Osteocyte (in vitro differentiated cells): ENCODE data around the gene DCTN2. TPM values are rescaled to one million over a fixed set of nuclear protein-coding genes. Genes with fewer than 3 reads are reported as not detected.

Experiments
- DNase-seq: peaks from one replicate; pipeline ENCODE4 v3.0.0; 2021; ENCODE audit warnings: mixed read lengths; ENCODE audit not compliant: unreplicated experiment; ENCODE audit errors: extremely low spot score
- H3K27ac Mint-ChIP-seq: one replicate; pipeline ENCODE4 v1.8.0; 2021; ENCODE audit warnings: mild to moderate bottlenecking, mixed read lengths; ENCODE audit not compliant: unreplicated experiment
- H3K27me3 Mint-ChIP-seq: one replicate; pipeline ENCODE4 v1.8.0; 2021; ENCODE audit warnings: mixed read lengths; ENCODE audit not compliant: unreplicated experiment
- H3K36me3 Mint-ChIP-seq: one replicate; pipeline ENCODE4 v1.8.0; 2021; ENCODE audit warnings: mixed read lengths; ENCODE audit not compliant: unreplicated experiment
- H3K4me1 Mint-ChIP-seq: one replicate; pipeline ENCODE4 v1.8.0; 2021; ENCODE audit warnings: mixed read lengths; ENCODE audit not compliant: unreplicated experiment
- H3K4me3 Mint-ChIP-seq: one replicate; pipeline ENCODE4 v1.8.0; 2021; ENCODE audit warnings: mild to moderate bottlenecking, moderate library complexity, mixed read lengths; ENCODE audit not compliant: unreplicated experiment
- H3K9me3 Mint-ChIP-seq: one replicate; pipeline ENCODE4 v1.8.0; 2021; ENCODE audit warnings: mixed read lengths; ENCODE audit not compliant: unreplicated experiment
- CTCF ChIP-seq: fragments of 200-600 bp; sonication (generic); IDR thresholded peaks from 2 replicates; pipeline ENCODE4 v1.5.0; 2021; ENCODE audit warnings: antibody characterized with exemption, mild to moderate bottlenecking, moderate library complexity
- total RNA-seq: library from RNA; stranded (reverse); gene quantifications from 2 replicates; pipeline ENCODE4 v1.2.1, GENCODE V29; 2021

DCTN2 gene
- total RNA-seq, 1 donor from 2014 or later: 149 TPM

GRCh38 chr12:57522887-57523705, 23.9 kb downstream of the DCTN2 start:
- peaks cover 53% of the 10 kb centered on the region for H3K4me1 Mint-ChIP-seq
- no peaks in the 10 kb centered on the region for H3K27me3 Mint-ChIP-seq
- H3K36me3 Mint-ChIP-seq: peaks cover 25% of the 10 kb centered on the region
- no peak for DNase-seq
- no peaks in the 10 kb centered on the region for H3K9me3 Mint-ChIP-seq
- peak overlapping the region; percentile 99 for H3K4me3 Mint-ChIP-seq
- no peak for TF ChIP-seq CTCF
- H3K27ac Mint-ChIP-seq: peak overlapping the region; percentile 97

- Mint-ChIP-seq H3K27ac (peak within 1 kb of the TSS; percentile 99), H3K4me3 (peak within 1 kb of the TSS; percentile 99), H3K9me3 (no peaks in the 10 kb centered on the region), H3K36me3 (peaks cover 29% of the 10 kb centered on the region), H3K4me1 (peaks cover 62% of the 10 kb centered on the region), H3K27me3 (no peaks in the 10 kb centered on the region)
- TF ChIP-seq CTCF: no peak
- DNase-seq: peak; percentile 98
Observed at GRCh38 chr12:57522011-57522886, 24.7 kb downstream of the DCTN2 start, which contains the start of gene MBD6. TSS of gene MBD6 (plus strand) at chr12:57522824. CDS start at chr12:57524304, 1,480 bp downstream.

- Mint-ChIP-seq H3K4me1 (peaks cover 68% of the 10 kb centered on the region), H3K36me3 (peaks cover 32% of the 10 kb centered on the region), H3K27me3 (no peaks in the 10 kb centered on the region), H3K9me3 (no peaks in the 10 kb centered on the region), H3K27ac (peak overlapping the region; percentile 99), H3K4me3 (peak overlapping the region; percentile 74)
- DNase-seq: no peak
- no peak for TF ChIP-seq CTCF
Observed at GRCh38 chr12:57521525-57522010, 25.4 kb downstream of the DCTN2 start.

- no peak for TF ChIP-seq CTCF
- Mint-ChIP-seq H3K4me1 (peaks cover 74% of the 10 kb centered on the region), H3K4me3 (peak within 1 kb of the TSS; percentile 93), H3K36me3 (peaks cover 42% of the 10 kb centered on the region), H3K9me3 (no peaks in the 10 kb centered on the region), H3K27ac (peak within 1 kb of the TSS; percentile 99), H3K27me3 (no peaks in the 10 kb centered on the region)
- peak; percentile 100 for DNase-seq
Observed at GRCh38 chr12:57520053-57520818, 26.8 kb downstream of the DCTN2 start, which contains the start of gene DDIT3. TSS of gene DDIT3 (minus strand) at chr12:57520514. CDS start at chr12:57517406, 3,108 bp downstream.
